GM13977 (cell line): ENCODE data around the gene PTPRN.

Experiments
- DNase-seq: peaks from one replicate; pipeline ENCODE4 v3.0.0; 2012; ENCODE audit warnings: low spot score
- CTCF ChIP-seq: IDR thresholded peaks from 2 replicates; pipeline ENCODE4 v1.5.1; 2012; ENCODE audit warnings: mild to moderate bottlenecking, control low read depth; ENCODE audit not compliant: insufficient read depth; ENCODE audit errors: extremely low read depth, missing control alignments
- in situ Hi-C: fragments of 300-500 bp; cut with MboI; formaldehyde crosslinking; loops from one replicate; pipeline ENCODE4 v1.12.0; 2022; ENCODE audit warnings: low sequenced_read_pairs, low pct_unique_long_range_greater_than_20kb, mixed read lengths, inconsistent platforms; ENCODE audit not compliant: unreplicated experiment

PTPRN gene

GRCh38 chr2:219278655-219279150 is 30.5 kb downstream of the PTPRN start:
- peak; percentile 43 for DNase-seq
- no peak for TF ChIP-seq CTCF
- in situ Hi-C loops, result no loop called here

GRCh38 chr2:219277703-219278654 is 31.2 kb downstream of the PTPRN start:
- peak; percentile 97 for TF ChIP-seq CTCF
- in situ Hi-C loops, result no loop called here
- peak; percentile 79 for DNase-seq

GRCh38 chr2:219274361-219274921 is 34.8 kb downstream of the PTPRN start:
- in situ Hi-C loops, result no loop called here
- no peak for TF ChIP-seq CTCF
- DNase-seq, result no peak

GRCh38 chr2:219273937-219274336 is 35.3 kb downstream of the PTPRN start:
- in situ Hi-C loops, result no loop called here
- TF ChIP-seq CTCF, result no peak
- no peak for DNase-seq

GRCh38 chr2:219272995-219273394 is 36.2 kb downstream of the PTPRN start:
- in situ Hi-C loops, result no loop called here
- no peak for TF ChIP-seq CTCF
- no peak for DNase-seq

GRCh38 chr2:219272356-219272755 is 36.8 kb downstream of the PTPRN start:
- DNase-seq, result no peak
- TF ChIP-seq CTCF, result no peak
- in situ Hi-C loops, result no loop called here
